Activated T-helper 9 cell treated with anti-CD3 and anti-CD28 coated beads, Interleukin-2, amount 50 U/mL, for 16 hours (primary cell): ENCODE data around the gene DUSP22.
"Not testable (repeated sequence)": the region's sequence is repeated elsewhere in the genome, so short reads cannot be mapped to it uniquely, and the experiment has no call there.

Experiments
- DNase-seq: peaks from one replicate; pipeline ENCODE4 v3.0.0-alpha.2; 2020; ENCODE audit warnings: low read depth

DUSP22 gene

DNA sequence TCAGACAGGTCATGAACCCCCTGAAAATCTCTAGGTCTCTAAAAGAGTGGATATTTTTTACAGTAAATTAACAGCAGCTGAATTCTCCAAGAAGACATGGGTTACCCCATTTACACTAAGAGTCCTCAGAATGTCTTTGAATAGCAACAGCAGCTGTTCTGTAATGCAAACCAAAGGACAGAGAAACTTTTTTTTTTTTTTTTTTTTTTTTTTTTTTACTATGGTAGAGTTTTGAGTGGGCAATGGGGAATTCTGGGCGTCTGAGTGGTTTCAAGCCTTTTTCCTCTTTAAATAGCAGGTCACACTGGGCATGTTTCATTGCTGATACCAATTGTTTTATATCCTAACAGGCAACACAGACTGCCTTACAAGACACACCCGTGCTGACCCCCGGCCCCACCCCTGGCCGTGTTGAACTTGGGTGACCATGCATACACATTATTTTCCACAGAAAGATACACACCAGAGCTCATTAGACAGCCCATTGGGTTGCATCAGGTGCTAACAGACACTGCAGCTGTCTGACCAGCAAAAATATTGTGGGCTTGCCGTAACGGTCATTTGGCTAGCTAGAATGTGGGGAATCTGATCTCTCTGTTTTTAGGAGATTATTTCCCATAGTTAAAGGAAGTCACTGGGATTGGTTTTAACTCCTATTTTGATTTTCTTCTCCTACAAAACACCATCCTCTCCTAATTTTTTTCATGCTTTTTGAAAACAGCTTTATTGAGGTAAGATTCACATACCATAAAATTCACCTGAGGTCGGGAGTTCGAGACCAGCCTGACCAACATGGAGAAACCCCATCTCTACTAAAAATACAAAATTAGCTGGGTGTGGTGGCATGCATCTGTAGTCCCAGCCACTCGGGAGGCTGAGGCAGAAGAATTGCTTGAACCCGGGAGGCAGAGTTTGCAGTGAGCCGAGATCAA is 72.6 kb downstream of the DUSP22 start:
- no peak for DNase-seq

DNA sequence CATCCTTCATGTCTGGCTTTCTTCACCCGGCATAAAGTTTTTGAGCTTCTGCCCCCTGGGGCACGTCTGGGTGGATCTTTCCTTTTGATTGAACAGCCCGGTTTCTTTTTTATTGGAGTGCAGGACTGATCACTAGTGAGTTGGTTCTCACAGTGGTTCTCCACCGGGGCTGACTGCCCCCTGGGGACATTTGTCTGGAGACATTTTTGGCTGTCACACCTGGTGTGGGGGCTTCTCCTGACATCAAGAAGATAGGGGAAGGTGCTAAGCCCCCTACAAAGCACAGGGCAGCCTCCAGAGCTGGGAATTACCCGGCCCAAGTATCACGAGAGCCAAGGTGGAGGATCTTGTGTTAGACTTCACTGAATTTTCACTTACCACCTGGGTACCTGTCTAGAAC is 73.5 kb downstream of the DUSP22 start:
- no peak for DNase-seq

DNA sequence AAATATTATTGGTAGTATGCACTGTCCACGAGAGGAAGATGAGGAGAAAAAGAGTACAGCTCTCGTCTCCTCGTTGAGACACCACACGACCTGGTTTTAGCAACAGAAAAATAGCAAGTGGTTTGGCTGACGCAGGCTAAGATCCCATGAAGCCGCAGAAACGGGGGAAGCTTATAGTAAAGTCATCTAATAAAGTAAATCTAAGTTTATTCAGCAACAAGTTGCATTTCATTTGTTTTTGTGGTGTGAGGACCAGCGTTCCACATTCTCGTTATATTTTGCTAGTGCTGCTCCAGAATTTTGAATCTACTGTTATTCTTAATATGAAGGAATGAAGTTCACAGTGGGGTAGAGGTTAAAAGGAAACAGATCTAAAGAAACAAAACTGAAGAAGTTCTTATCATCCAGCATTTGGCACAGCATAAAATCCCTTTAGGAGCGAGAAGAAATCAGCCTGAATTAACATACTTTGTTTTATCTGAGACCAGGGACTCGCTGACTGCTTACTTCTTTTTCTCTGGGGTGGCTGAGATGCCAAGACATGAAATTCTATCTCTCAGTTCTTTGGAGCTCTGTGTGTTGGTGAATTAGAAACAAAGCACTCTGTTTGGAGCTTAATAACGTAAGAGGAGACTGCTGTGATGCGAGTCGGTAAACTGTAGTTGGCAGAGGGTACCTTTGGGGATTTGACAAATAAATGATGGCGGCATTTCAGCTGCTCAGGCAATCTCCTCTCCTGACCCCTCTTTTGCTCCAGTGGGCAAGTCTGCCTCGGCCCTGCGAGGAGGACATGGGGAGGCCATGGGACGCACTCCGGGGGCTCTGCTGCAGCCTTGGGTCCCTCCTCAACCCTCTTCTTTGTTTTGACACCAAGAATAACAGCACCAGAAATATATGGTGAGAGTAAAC is 74.4 kb downstream of the DUSP22 start:
- DNase-seq: no peak

DNA sequence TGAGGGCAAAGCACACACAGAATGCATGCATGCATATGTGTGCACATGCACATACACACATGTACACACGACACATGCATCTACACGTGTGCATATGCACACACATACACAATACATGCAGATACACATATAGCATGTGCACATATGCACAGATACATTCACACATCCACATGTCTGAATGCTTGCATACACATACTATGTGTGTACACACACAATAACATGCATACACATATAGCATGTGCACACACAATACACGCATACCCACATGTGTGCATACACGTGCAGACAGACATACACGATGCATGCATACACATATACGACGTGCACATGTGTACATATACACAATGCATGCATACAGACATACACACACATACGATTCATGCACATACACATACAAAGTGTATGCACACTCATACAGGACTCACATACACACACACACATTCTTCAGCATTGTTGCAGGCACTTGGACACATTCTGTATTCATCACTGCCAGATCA is 75.1 kb downstream of the DUSP22 start:
- DNase-seq: no peak

DNA sequence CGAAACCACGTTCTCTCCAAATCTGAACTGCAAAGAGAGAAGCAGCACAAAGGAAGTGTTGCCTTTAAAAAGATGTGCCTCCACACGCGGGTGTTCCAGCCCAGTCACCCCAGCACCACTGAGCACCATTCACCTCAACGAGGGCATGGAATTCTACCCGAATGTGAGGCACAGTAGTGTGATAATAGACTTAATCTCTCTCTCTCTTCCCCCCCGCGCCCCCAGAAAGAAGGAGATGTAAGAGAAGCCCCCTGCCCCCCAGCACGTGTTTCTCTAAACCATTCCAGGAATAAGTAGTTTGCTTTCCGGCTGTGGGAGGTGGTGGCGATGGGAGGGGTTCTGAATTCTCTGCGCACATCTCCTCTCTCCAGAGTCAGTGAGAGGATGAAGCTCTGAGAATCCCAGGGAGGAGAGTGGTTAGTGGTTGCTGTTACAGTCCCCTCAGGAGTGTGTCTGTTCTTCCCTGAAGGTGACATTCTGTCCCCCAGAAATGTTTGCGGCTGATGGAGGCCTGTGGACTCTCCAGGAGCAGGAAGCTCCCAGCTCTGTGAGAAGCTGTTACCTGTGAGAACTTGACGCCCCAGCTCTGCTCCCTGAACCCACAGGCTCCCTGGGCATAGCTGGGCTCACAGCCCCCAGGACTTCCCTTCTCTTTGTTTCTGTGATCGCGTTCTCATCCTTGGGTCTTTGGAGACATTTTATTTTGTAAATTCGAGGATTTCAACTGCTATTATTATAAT is 75.8 kb downstream of the DUSP22 start:
- no peak for DNase-seq

DNA sequence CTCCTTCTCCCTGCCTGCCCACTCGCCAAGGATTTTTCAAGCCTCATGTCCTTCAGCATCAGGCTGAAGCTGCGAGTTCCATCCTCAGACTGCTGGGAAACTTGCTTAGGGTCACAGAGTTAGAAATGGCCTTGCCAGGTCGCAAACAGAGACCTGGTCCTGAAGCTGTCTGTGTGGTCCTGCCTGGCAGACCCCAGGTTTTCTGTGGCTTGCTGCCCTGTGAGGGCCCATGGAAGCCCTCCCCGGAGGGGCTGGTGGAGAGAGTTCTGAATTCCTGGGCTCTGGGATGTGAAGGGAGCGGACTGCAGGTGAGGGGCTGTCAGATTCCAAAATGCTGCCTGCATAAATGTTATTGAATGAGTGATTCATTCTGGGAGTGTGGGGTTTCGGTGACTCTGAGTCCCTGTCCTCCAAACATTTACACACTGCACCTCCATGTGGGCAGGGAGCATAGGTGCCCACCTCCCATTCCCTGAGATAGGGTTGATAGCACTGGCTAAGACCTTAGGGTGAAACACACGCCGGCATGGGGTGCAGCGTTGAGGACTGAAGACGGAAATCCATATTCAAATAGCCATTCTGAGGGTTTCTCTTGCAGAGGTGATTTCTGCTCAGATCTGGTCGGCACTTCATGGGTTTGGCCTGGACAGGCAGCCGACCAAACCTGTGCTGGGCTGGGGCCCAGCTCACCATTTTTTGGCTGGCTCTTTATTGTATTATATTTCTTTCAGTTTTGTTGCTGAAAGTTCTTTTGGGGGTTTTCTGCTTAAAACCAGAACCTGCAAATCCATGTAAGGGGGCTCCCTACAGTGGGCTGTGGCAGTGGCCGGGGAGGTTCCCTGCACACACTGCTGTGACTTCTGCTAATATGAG is 77.5 kb downstream of the DUSP22 start:
- DNase-seq: no peak

DNA sequence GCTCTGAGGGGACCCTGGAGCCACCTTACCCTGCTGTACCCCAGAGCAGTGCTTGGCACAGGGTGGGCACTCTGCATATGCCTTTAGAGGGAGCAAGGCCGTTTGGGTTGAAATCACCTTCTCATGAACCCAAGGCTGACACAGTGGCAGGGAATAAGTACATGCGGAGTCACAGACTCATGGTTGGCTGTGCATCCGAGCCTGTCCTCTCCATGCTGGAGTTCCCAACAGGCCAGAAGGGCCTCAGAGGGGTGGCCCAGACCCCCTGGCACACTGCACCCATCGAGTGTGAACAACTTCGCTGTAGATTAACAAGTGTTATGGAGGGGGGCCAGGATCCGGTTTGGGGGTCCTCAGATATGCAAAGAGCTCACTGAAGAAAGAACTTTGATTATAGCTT is 78.3 kb downstream of the DUSP22 start:
- DNase-seq: no peak

DNA sequence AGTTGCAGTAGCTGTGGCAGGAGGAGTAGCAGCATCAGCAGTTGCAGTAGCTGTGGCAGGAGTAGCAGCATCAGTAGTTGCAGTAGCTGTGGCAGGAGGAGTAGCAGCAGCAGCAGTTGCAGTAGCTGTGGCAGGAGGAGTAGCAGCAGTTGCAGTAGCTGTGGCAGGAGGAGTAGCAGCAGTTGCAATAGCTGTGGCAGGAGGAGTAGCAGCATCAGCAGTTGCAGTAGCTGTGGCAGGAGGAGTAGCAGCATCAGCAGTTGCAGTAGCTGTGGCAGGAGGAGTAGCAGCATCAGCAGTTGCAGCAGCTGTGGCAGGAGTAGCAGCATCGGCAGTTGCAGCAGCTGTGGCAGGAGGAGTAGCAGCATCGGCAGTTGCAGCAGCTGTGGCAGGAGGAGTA is 79.6 kb downstream of the DUSP22 start:
- DNase-seq: not testable (repeated sequence)

DNA sequence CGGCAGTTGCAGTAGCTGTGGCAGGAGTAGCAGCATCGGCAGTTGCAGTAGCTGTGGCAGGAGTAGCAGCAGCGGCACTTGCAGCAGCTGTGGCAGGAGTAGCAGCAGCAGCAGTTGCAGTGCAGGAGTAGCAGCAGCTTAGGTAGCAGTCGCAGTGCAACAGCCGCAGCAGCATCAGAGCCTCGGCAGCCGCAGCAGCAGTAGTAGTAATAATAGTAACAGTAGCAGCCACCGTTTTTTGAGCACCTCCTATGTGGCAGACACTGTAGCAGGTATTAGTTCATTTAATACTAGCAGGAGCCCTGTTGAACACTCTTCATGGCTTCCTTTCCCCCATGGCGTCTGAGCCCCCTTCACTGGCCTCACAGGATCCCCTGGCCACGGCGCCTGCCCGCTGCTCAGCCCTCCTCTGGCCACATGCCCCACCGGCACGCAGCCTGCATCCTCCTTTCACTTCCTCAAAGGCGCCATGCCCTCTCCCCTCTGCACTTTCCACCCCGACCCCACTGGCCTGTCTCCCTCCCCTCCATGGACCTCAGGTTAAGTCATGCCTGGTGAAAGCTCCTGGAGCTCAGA is 80.1 kb downstream of the DUSP22 start:
- DNase-seq: no peak

DNA sequence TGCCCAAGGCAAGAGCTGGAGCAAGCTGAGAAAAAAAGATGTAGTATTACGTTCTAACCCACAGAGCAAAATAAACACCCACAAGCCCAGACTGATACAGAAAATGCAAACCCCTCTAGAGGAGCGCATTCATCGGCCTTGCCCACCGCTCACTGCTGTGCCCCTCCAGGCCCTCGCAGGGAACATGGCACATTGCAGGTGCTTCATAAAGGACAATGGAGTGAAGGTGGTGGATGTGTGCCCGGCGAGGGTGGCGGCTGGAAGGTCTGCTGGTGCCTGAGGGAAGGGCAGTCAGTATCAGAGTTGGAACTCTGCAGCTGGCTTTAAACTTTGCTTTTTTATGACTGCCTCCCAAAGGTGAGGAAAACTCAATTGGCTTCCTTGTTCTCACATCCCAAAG is 80.7 kb downstream of the DUSP22 start:
- DNase-seq: no peak

DNA sequence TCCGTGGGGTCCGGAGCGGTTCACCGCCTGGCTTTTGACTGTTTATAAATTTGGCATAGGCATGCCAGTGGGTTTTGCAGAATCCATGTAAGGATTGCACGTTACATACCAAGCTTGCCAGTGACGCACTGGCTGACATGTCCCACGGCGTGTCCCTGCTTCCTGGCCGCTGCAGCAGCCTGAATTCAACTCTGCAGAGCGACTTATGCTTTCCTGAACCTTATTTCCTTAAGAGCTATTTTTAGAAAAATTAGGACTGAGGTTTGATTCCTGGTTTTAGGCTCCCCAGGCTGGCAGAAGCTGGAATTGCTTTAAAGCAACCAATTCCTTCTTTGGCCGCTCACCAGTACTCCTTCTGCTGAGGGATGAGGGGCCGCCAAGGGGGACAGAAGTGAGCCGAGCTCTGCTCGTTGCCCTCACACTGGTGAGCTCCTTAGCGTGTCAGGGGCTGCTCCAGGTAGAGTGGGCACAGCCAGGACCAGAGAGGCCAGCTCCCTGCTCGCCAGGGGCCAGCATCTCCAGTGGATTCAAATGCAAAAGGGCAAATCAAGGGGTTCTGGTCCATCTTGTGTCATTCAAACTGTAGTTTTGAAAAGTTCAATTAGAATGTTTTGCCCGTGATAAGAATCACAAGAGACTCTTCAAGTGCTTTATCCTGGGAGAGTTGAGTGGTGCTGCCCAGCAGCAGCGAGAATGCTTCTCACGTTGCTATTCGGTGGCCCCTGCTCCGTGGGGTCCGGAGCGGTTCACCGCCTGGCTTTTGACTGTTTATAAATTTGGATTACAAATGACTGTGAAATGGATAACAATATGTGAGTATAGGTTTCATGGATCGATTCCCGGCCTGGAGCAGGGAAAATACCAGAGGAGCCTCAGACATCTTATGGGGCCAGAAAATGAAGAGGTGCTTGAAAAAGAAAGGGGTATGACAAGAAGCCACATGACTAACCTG is 81.8 kb downstream of the DUSP22 start:
- DNase-seq: no peak

DNA sequence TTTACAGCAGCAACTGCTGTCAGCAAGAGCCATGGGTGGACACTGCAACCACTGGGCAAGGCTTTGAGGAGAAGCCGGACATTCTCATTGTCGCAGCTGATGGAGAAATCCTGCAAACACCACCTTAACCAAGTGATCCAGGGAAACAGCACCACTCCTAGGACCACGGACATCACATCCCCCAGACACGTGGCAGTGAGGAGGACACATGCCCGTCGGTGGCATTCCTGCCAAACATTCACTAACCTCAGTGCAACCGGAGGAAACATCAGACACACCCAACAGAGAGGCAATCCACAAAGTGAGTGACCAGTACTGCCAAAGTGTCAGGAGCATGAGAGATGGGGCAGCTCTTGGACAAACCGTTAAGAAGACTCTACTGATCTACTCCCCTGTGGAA is 82.7 kb downstream of the DUSP22 start:
- DNase-seq: no peak

DNA sequence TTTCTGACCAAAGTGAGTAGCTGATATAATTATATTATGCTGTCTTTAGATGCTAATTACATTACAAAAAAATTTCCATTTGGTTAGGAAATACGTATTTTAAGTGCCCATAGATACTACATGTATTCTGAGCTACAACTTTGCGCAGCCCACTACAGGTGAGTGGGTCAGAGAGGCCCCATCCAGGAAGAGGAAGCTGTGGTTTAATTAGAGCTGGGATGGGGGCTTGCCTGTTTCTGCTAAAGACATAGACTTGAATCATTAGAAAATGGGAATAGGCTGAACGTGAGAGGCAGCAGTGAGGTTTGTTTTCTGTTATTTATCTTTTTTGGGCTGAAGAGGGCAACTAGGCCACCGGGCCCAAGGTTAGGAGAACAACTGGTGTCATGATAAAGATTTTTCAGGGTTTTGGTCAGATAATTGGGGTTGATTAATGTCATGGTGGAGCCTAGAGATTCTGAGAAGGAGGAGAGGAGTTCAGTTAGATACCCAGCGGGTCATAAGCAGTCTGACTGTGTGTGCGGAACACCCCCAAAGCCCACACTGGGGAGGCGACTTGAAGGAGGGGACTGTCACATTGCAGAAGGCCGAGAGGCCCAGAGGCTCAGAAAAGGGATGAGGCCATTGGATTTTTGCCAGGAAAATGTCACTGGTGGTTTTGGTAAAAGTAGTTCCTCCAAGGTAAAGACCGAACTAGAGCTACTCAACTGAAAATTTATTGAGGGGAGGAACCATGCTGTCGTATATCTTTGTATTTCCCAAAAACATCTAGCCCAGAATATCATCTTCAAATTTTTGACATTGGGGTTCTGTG is 84.7 kb downstream of the DUSP22 start:
- DNase-seq: no peak

DNA sequence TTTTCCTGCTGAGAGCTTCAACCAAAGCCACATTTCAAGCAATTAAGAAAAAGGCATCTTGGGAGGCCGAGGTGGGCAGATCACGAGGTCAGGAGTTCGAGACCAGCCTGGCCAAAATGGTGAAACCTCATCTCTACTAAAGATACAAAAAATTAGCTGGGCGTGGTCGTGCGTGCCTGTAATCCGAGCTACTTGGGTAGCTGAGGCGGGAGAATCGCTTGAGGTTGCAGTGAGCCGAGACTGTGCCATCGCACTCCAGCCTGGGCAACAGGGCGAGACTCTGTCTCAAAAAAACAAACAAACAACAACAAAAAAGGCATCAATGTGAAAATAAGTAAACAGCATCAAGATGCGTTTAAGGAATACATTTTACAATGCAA is 85.3 kb downstream of the DUSP22 start:
- not testable (repeated sequence) for DNase-seq

DNA sequence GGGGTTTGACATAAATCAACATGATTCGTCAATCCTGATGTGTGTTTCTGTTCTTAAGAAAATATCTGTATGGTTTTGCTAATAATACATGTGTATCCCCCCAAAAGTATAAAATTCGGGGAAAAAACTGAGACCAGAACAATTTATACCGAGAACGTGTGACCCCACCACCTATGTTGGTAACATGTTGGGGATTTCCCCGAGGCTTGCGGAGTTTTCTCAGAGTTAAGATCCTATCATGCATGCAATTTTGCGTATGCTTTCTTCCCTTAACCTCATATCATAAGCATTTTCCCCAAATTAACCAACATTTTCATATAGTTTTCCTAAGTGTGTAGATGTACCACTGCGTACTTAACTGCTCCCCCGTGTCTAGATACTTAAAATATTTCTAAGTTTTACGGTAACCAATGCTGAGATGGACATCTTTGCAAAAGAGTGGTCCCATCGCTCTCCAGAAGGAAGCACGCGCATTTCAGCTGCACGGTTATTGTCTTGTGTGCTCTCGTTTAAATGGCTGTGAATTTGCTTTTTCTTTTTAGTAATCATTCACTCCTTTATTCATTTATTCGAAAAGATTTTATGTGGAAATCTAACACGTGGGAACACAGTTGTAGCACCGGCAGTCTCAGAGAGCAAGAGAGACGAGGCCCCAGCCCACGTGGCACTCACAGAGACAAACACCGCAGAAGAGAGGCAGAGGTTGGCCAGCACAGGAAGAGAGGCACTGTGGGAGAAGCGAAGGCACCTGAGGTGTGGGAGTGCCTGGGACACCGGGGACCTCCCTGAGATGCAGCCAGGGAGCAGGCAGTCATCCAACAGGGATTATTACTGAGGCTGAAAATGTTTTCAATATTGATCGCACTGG is 86.0 kb downstream of the DUSP22 start:
- no peak for DNase-seq

DNA sequence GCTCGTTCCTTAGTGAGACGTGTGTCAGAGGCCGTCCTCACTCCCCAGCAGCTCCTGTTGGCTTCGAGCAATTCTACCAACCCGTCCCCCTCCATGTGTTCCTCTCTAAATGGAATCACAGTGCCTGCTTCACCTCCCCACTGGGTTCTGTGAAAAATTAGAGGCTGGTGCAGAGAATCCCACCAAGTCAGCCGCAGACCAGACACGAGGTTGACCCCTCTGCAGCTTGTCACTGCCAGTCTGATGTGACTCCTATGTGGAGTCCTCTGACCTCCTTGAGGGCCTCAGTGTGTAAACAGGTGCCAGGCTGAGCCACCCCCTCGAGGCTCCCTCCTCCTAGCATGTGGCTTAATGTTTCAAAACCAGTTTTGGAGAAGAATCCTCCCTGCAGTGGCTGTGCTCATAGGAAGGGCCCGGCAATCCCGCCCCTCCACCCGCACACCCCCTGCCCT is 86.7 kb downstream of the DUSP22 start:
- no peak for DNase-seq

DNA sequence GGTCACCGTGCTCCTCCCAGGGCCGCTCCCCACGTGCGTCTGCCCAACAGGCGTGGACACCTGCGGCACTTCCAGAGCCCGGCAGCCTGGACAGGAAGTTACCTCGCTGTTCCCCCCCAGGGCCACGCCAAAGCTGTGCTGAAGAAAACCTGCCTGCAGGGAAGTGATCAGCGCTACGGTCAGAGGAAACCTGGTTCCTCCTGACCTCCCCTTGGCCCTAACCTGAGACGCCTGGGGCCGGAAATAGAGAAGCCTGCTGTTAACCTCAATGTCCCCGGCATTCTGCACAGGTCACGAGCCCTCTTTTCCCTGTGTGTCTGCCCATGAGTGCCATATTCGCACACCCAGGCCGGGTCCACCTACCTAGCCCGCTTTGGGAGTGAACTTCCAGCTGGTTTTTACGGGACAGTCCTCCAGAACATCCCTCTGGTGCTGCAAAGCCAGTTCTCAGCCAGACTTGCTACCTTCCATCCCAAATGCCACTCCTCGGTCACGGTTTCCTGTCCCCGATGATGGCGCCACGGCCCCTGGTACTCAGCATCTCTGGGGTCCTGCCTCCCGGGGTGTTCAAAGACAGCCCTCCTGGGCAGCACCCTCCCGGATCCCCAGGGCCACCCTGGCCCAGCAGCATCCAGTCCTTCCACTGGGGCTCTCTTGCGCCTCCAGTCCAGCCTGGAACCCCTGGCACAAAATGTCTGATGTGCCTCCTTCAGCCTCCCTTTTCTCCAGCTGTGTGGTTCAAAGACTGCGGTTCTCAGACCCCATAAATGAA is 87.3 kb downstream of the DUSP22 start:
- DNase-seq: no peak
